ENCODE measurements around the gene LMBRD2. TPM values are rescaled to one million over a fixed set of nuclear protein-coding genes. Genes with fewer than 3 reads are reported as not detected.

Gene LMBRD2
- total and polyA plus RNA-seq, 2 donors: 4.3 to 12.4 TPM

DNA sequence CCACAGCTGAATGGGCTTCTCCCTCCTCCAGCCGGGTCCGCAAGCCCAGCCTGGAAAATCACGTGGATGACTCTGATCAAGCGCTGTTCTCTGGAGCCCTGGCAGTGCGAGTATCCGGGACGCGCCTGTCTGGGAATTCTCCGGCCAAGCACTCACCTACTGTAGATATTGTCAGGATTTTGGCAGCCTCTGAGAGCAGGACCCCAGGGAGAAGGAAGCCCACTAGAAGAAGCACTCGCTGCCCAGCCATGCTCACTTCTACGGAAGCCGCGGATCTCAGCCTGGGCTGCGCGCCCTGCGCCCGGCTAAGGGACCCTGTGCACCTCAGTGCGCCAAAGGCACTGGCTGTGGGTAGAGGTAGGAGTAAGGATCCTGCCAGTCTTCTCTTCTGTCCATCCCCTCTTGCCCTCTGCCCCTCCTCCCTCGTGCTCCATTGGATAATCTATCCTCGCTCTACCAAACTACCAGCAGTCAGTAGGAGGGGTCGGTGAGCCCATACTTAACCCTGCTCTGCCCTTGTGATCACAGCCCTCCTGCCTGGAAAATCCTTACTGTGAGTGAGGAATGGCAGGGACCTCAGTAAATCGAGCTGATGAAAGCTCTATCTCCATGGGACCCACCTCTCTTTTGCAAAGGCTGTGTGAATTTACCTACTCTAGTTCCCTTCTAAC lies 85.0 kb downstream of the LMBRD2 start, which contains the start of gene UGT3A2:
UGT3A2 (minus strand) TSS at position 343 of the 671 bp plus-strand sequence; CDS start at position 250, 93 bp downstream.
- 3% methylated on average over 22 of the region's 22 CpGs for WGBS
- peaks cover 0 to 1% of the 10 kb centered on the region in 2 donors for H3K9me3 ChIP-seq (ENCODE audit: control insufficient read depth in 2 of 2, insufficient read depth in 1 of 2, low read length in 1 of 2)
- H3K36me3 ChIP-seq (ENCODE audit: control insufficient read depth in 2 of 2, insufficient read depth in 2 of 2, low read length in 1 of 2): no peaks in the 10 kb centered on the region
- peak within 1 kb of the TSS; percentile 52 to 59 for H3K4me3 ChIP-seq (ENCODE audit: low read length in 2 of 2)
- H3K27me3 ChIP-seq (ENCODE audit: control insufficient read depth in 2 of 2, insufficient read depth in 1 of 2, low read length in 1 of 2): peaks cover 0 to 8% of the 10 kb centered on the region in 2 donors
- peak in 2 of 9 donors; percentile 44 to 61 for DNase-seq (ENCODE audit: low read depth in 6 of 9, low spot score in 9 of 9)
- H3K27ac ChIP-seq (ENCODE audit: low read depth in 1 of 2, low read length in 1 of 2): peak within 1 kb of the TSS in 1 of 2 donors; percentile 33
- peaks cover 2 to 39% of the 10 kb centered on the region in 2 donors for H3K4me1 ChIP-seq (ENCODE audit: control insufficient read depth in 2 of 2, insufficient read depth in 2 of 2, low read length in 2 of 2)

GRCh38 chr5:36066001-36066539 lies 85.6 kb downstream of the LMBRD2 start:
- DNase-seq (ENCODE audit: low read depth in 6 of 9, low spot score in 9 of 9): no peak
- Histone ChIP-seq H3K27ac (ENCODE audit: low read depth in 1 of 2, low read length in 1 of 2) (no peak overlapping the region), H3K36me3 (ENCODE audit: control insufficient read depth in 2 of 2, insufficient read depth in 2 of 2, low read length in 1 of 2) (no peaks in the 10 kb centered on the region), H3K9me3 (ENCODE audit: control insufficient read depth in 2 of 2, insufficient read depth in 1 of 2, low read length in 1 of 2) (no peaks in the 10 kb centered on the region), H3K4me3 (ENCODE audit: low read length in 2 of 2) (peak overlapping the region; percentile 52 to 59), H3K4me1 (ENCODE audit: control insufficient read depth in 2 of 2, insufficient read depth in 2 of 2, low read length in 2 of 2) (peaks cover 2 to 33% of the 10 kb centered on the region in 2 donors), H3K27me3 (ENCODE audit: control insufficient read depth in 2 of 2, insufficient read depth in 1 of 2, low read length in 1 of 2) (peaks cover 0 to 8% of the 10 kb centered on the region in 2 donors)
- 29% methylated on average over 13 of the region's 13 CpGs for WGBS

- Histone ChIP-seq H3K27me3 (ENCODE audit: control insufficient read depth in 2 of 2, insufficient read depth in 1 of 2, low read length in 1 of 2) (no peaks in the 10 kb centered on the region), H3K9me3 (ENCODE audit: control insufficient read depth in 2 of 2, insufficient read depth in 1 of 2, low read length in 1 of 2) (no peaks in the 10 kb centered on the region), H3K27ac (ENCODE audit: low read depth in 1 of 2, low read length in 1 of 2) (peak overlapping the region; percentile 60 to 94), H3K4me3 (ENCODE audit: low read length in 2 of 2) (no peak overlapping the region), H3K4me1 (ENCODE audit: control insufficient read depth in 2 of 2, insufficient read depth in 2 of 2, low read length in 2 of 2) (peaks cover 29 to 51% of the 10 kb centered on the region in 2 donors), H3K36me3 (ENCODE audit: control insufficient read depth in 2 of 2, insufficient read depth in 2 of 2, low read length in 1 of 2) (no peaks in the 10 kb centered on the region)
- WGBS: 68% methylated on average over 12 of the region's 12 CpGs
- DNase-seq (ENCODE audit: low read depth in 6 of 9, low spot score in 9 of 9): no peak
These were observed 91.2 kb downstream of the LMBRD2 start for GRCh38 chr5:36060420-36060887.

GRCh38 chr5:36059571-36060419 lies 91.9 kb downstream of the LMBRD2 start:
- WGBS: 38% methylated on average over 5 of the region's 5 CpGs
- H3K27me3 ChIP-seq (ENCODE audit: control insufficient read depth in 2 of 2, insufficient read depth in 1 of 2, low read length in 1 of 2): no peaks in the 10 kb centered on the region
- H3K4me3 ChIP-seq (ENCODE audit: low read length in 2 of 2): no peak overlapping the region
- peaks cover 35 to 51% of the 10 kb centered on the region in 2 donors for H3K4me1 ChIP-seq (ENCODE audit: control insufficient read depth in 2 of 2, insufficient read depth in 2 of 2, low read length in 2 of 2)
- peak in 5 of 9 donors; percentile 25 to 74 (median 46) for DNase-seq (ENCODE audit: low read depth in 6 of 9, low spot score in 9 of 9)
- no peaks in the 10 kb centered on the region for H3K36me3 ChIP-seq (ENCODE audit: control insufficient read depth in 2 of 2, insufficient read depth in 2 of 2, low read length in 1 of 2)
- no peaks in the 10 kb centered on the region for H3K9me3 ChIP-seq (ENCODE audit: control insufficient read depth in 2 of 2, insufficient read depth in 1 of 2, low read length in 1 of 2)
- peak overlapping the region; percentile 22 to 94 for H3K27ac ChIP-seq (ENCODE audit: low read depth in 1 of 2, low read length in 1 of 2)

DNA sequence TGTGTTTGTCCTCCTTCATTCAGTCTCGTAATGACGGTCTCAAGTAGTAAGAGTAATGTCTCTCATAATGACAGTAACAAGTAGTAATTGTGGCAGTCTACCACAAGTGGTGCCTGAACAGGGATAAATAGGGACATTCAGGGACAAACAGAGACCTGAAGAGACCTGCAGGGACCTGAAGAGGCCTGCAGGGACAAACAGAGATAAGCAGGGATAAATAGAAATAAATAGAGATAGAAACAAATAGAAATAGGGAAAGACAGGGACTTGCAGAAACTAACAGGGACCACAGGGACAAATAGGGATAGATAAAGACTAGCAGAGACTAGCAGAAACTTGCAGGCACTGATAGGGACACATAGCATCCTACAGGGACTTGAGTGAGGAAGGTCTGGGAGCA lies 92.9 kb downstream of the LMBRD2 start:
- Histone ChIP-seq H3K4me1 (ENCODE audit: control insufficient read depth in 2 of 2, insufficient read depth in 2 of 2, low read length in 2 of 2) (peaks cover 44 to 59% of the 10 kb centered on the region in 2 donors), H3K4me3 (ENCODE audit: low read length in 2 of 2) (no peak overlapping the region), H3K27ac (ENCODE audit: low read depth in 1 of 2, low read length in 1 of 2) (peak overlapping the region; percentile 12 to 94), H3K36me3 (ENCODE audit: control insufficient read depth in 2 of 2, insufficient read depth in 2 of 2, low read length in 1 of 2) (no peaks in the 10 kb centered on the region), H3K9me3 (ENCODE audit: control insufficient read depth in 2 of 2, insufficient read depth in 1 of 2, low read length in 1 of 2) (no peaks in the 10 kb centered on the region), H3K27me3 (ENCODE audit: control insufficient read depth in 2 of 2, insufficient read depth in 1 of 2, low read length in 1 of 2) (no peaks in the 10 kb centered on the region)
- 86% methylated on average over 2 of the region's 2 CpGs for WGBS
- DNase-seq (ENCODE audit: low read depth in 6 of 9, low spot score in 9 of 9): no peak

GRCh38 chr5:36057386-36057785 lies 94.3 kb downstream of the LMBRD2 start:
- no peak overlapping the region for H3K4me3 ChIP-seq (ENCODE audit: low read length in 2 of 2)
- WGBS: 81% methylated on average over 2 of the region's 2 CpGs
- no peaks in the 10 kb centered on the region for H3K36me3 ChIP-seq (ENCODE audit: control insufficient read depth in 2 of 2, insufficient read depth in 2 of 2, low read length in 1 of 2)
- no peak for DNase-seq (ENCODE audit: low read depth in 6 of 9, low spot score in 9 of 9)
- no peaks in the 10 kb centered on the region for H3K9me3 ChIP-seq (ENCODE audit: control insufficient read depth in 2 of 2, insufficient read depth in 1 of 2, low read length in 1 of 2)
- H3K27me3 ChIP-seq (ENCODE audit: control insufficient read depth in 2 of 2, insufficient read depth in 1 of 2, low read length in 1 of 2): no peaks in the 10 kb centered on the region
- no peak overlapping the region for H3K27ac ChIP-seq (ENCODE audit: low read depth in 1 of 2, low read length in 1 of 2)
- H3K4me1 ChIP-seq (ENCODE audit: control insufficient read depth in 2 of 2, insufficient read depth in 2 of 2, low read length in 2 of 2): peaks cover 54 to 70% of the 10 kb centered on the region in 2 donors

DNA sequence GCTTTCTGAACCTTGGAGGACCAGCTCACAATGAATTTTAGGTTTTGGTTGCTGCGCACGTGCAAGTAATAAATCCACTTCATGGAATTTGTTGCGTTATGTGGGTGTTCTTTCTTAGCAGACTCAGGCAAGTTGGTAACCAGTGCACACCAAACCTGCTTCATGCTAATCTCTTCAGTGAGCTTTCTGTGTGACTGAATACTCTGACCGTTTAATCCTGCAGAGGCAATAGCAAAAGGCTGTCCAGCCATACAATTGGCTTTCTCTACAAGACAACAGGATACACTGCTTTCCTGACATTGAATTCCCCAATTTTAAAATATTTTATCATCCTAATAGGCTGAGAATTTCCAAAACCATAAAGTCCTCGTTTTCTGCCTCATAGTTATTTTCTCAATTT lies 95.3 kb downstream of the LMBRD2 start:
- no peaks in the 10 kb centered on the region for H3K9me3 ChIP-seq (ENCODE audit: control insufficient read depth in 2 of 2, insufficient read depth in 1 of 2, low read length in 1 of 2)
- H3K27ac ChIP-seq (ENCODE audit: low read depth in 1 of 2, low read length in 1 of 2): peak overlapping the region in 1 of 2 donors; percentile 27
- WGBS: 80% methylated on average over 5 of the region's 5 CpGs
- H3K36me3 ChIP-seq (ENCODE audit: control insufficient read depth in 2 of 2, insufficient read depth in 2 of 2, low read length in 1 of 2): peaks cover 0 to under 1% of the 10 kb centered on the region in 2 donors
- no peaks in the 10 kb centered on the region for H3K27me3 ChIP-seq (ENCODE audit: control insufficient read depth in 2 of 2, insufficient read depth in 1 of 2, low read length in 1 of 2)
- no peak for DNase-seq (ENCODE audit: low read depth in 6 of 9, low spot score in 9 of 9)
- H3K4me1 ChIP-seq (ENCODE audit: control insufficient read depth in 2 of 2, insufficient read depth in 2 of 2, low read length in 2 of 2): peaks cover 54 to 72% of the 10 kb centered on the region in 2 donors
- no peak overlapping the region for H3K4me3 ChIP-seq (ENCODE audit: low read length in 2 of 2)

DNA sequence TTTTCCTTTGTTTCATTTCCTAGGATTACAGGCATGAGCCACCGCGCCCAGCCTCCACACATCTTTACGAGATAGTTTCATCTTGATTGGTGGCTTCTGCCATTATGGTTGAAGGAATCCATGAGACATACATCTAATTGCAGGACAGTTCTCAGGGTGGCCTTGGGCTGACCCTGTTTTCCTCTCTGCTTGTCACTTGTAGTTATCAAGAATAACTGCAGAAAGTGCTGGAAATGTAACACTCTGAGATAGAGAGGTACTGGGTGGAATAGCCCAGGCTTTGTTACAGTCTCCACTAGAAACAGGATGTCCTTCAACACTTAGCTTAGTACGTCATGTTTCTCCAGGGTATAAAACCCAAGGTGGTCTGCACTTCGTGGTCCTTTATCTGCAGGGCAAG lies 95.7 kb downstream of the LMBRD2 start:
- Histone ChIP-seq H3K36me3 (ENCODE audit: control insufficient read depth in 2 of 2, insufficient read depth in 2 of 2, low read length in 1 of 2) (peaks cover 0 to 2% of the 10 kb centered on the region in 2 donors), H3K27ac (ENCODE audit: low read depth in 1 of 2, low read length in 1 of 2) (peak overlapping the region in 1 of 2 donors; percentile 27), H3K9me3 (ENCODE audit: control insufficient read depth in 2 of 2, insufficient read depth in 1 of 2, low read length in 1 of 2) (no peaks in the 10 kb centered on the region), H3K27me3 (ENCODE audit: control insufficient read depth in 2 of 2, insufficient read depth in 1 of 2, low read length in 1 of 2) (no peaks in the 10 kb centered on the region), H3K4me3 (ENCODE audit: low read length in 2 of 2) (no peak overlapping the region), H3K4me1 (ENCODE audit: control insufficient read depth in 2 of 2, insufficient read depth in 2 of 2, low read length in 2 of 2) (peaks cover 54 to 72% of the 10 kb centered on the region in 2 donors)
- 93% methylated on average over 5 of the region's 5 CpGs for WGBS
- no peak for DNase-seq (ENCODE audit: low read depth in 6 of 9, low spot score in 9 of 9)

All from thymus (tissue), 11 donors.